Myocyte (in vitro differentiated cells): ENCODE measurements around the gene SCYL2. TPM values are rescaled to one million over a fixed set of nuclear protein-coding genes. Genes with fewer than 3 reads are reported as not detected.

Source experiments
- DNase-seq: peaks from one replicate; pipeline ENCODE4 v3.0.0-alpha.2; 2012; ENCODE audit warnings: low read depth
- total RNA-seq: library from RNA; depleted of rRNA; stranded (reverse); fragments of >200 nt; gene quantifications from 2 replicates; pipeline ENCODE4 v1.2.3, GENCODE V29; 2014

Gene SCYL2
- total RNA-seq, 1 donor from 2014 or later, result 61.2 TPM

DNA sequence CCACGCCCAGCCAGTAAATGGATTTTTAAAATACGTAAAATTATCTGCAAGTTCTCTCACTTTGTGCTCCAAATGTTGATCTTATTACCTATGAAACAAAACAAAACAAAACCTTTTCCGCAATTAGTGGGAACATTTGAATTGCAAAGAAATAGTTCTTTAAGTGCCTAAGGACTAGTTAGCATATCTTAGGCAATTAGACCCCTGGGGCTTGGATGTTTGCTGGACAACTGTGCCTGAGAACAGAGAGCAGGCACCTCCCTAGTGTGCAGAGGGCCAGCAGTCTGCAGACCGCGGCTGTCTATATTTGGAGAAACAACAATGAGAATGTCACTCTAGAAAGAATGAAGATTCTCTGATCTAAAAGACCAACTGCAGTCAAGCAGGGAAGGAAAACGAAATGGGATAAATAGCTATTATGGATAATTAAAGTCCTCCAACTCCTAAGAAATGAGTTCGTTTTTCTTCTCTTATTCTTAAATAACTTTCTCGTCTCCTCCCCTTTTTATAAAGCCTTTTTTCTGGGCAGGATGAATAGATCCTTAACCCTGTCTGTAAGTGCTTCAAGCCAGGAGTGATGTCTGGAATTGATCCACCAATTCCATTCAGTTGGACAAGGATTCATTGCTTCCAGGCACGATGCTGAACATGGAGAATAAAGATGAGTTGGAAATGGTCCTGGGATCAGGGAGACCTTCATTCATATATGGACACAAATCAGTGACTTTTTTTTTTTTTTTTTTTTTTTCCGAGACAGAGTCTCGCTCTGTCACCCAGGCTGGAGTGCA, 106.1 kb downstream of the SCYL2 start:
- DNase-seq, result peak; percentile 37

DNA sequence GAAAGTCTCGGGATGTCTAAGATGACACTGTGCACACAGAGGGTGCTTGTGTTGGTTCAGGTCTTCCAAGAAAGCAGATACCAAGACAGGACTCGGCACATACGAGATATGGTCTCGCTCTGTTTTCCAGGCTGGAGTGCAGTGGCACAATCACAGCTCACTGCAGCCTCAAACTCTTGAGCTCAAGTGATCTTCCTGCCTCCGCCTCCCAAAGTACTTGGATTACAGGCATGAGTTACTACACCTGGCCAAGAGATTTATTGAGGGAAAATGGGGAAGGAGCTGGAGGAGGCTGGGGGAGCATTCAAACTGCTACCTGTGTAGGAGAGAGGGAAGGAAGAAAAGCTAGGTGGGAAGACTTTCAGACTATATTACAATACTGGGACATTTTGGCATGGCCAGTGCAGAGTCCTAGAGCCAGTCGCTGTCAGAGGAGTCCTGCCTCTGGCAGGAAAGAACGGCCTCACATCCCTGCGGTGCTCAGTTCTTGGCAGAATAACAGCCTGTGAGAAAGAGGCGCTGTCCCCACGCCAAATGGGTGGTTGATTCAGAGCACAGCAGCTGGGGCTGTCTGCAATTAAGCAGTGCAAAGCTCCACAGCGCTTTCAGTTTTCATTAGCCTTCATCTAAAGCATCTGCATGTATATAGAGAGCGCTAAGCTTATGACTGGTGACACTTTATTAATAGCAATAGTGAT, 108.2 kb downstream of the SCYL2 start:
- DNase-seq, result peak; percentile 73

DNA sequence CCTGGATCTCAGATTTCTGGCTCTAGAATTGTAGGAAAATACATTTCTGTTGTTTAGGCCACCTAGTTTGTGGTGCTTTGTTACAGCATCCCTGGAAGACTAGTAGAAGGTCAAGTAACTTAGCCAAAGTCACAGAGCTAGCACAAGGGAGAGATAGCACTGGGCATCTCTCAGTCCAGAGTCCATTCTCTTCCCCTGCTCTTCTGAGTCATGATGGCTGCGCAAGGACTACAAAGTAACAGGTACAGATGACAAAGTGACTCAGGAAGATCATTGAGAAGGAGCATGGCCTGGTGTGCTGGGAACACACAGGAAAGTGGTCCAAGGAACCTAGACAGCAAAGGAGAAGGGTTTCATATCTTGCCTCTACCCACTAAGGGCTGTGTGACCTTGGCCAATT, 109.2 kb downstream of the SCYL2 start:
- DNase-seq, result no peak

DNA sequence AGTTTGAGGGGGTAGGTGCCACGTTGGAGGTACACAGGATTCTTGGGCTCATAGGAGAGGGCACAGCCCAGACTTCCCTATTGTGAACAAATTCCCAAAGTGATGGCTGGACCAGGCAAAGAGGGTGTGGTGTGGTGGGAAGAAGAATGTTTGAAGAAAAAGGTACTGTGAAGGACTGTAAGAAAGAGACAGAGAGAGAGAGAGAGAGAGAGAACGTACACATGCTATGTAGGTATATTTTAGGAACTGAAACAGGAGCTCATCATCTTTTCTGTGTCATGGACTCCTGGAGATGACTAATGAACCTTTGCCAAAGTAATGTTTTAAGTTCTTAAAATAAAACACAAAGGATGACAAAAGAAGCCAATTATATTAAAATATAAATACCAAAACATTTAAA, 114.4 kb downstream of the SCYL2 start:
- no peak for DNase-seq

DNA sequence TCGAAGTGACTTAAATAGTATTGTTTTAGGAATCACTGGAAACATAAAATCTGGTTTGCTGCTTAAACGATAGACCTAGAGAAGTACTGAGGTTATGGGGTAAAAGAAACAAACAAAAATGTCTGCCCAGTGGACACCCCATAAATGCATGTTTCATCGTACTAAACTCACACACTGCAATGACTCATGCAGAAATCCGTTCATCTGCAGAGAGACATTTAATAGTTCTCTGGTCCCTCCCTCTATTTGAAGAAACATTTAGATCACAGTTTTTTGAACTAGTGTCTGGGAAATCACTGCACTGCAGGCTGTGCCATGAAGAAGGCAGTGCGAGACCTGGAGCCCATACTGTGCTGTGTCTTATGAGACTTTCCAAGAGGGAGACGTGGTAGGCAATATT, 115.4 kb downstream of the SCYL2 start:
- DNase-seq, result no peak

DNA sequence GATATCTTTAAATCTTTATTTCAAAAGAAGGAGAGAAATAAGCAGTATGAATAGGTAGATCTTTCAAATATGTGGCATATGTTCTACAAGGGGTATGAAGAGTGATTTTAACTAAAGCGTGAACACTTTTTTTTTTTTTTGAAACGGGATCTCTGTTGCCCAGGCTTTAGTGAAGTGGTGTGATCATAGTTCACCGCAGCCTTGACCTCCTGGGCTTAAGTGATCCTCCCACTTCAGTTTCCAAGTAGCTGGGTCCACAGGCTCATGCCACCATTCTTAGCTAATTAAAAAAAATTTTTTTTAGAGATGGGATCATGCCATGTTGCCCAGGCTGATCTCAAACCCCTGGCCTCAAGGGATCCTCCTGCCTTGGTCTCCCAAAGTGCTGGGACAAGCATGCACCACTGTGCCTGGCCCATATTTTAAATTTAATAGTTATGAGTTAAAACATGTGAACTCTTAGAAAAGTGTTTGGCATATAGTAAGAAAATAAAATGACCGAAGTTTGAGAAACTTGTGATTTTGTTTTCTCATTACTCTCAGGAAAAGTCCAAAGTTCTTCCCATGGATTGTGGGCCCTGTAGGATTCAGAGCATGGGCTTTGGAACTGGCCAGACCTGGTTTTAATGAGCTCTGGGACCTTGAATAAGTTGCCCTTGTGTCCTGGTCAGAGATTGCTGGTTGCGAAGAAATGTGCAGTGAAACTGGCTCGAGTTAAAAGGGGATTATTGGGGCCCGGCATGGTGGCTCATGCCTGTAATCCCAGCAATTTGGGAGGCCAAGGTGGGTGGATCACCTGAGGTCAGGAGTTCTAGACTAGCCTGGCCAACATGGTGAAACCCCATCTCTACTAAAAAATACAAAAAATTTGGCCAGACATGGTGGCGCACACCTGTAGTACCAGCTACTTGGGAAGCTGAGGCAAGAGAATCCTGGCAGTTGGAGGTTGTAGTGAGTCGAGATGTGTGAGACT, 116.9 kb downstream of the SCYL2 start:
- DNase-seq, result no peak

DNA sequence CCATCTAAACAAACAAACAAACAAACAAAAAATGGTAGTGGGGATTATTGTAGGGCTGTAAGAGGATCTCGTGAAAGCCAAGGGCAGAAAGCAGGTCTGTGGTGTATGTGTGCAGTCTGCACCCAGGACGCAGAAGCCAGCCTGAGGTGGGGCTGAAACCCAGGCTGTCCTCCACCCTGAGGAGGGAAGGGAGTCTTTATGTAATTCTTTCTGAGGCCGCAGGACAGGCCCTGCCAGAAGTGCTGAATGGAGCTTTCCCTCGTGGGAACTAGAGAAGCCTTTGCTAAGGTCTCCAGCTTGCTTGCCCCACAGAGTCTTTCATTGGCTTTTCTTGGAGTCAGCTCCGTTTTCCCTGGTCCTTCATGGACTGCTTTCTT, 117.6 kb downstream of the SCYL2 start:
- no peak for DNase-seq

DNA sequence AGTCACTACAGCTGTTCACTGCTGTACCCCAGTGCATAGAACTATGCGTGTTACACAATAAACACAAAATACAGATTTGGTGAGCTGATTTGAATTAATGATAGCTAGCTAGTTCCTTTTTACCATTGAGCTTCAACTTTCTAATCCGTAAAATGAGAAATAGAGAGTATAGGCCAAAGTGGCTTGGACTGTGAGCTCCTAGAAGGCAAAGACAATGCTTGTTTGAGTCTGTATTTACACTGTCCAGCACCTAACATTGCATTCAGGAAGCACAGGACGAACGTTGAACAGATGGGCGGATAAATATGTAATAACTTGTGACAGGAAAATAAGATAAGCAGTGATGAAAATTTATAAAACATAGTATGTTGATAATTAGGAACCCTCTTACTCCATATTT, 121.4 kb downstream of the SCYL2 start:
- DNase-seq, result no peak

Other genes starting within 250 kb of the SCYL2 start
- gene BLTP3B, start 124.3 kb upstream of the SCYL2 start, total RNA-seq, result 38.5 and 43.2 TPM in 2 replicates
- 23.4 and 29.4 TPM in 2 replicates for gene ACTR6, start 66.4 kb upstream of the SCYL2 start, total RNA-seq
- gene DEPDC4, start 98 bp upstream of the SCYL2 start, total RNA-seq, result 0.26 TPM in 1 of 2 replicates, not detected in the other
- gene SLC17A8, start 89.9 kb downstream of the SCYL2 start, total RNA-seq, result 0.05 TPM in 1 of 2 replicates, not detected in the other
- not detected in 2 replicates for gene NR1H4, start 206.7 kb downstream of the SCYL2 start, total RNA-seq